ENCODE data around the gene TBCK. TPM values are rescaled to one million over a fixed set of nuclear protein-coding genes. Genes with fewer than 3 reads are reported as not detected.

The TBCK gene
- total RNA-seq, 2 donors from 2014 or later, result 15.7 to 18.8 TPM

GRCh38 chr4:106056914-106057313 lies 259.1 kb downstream of the TBCK start:
- TF ChIP-seq CTCF (IDR thresholded peaks at IDR 0.05), result no peak
- no peak overlapping the region for H3K4me3 ChIP-seq
- H3K9me3 ChIP-seq, result no peaks in the 10 kb centered on the region

GRCh38 chr4:106051514-106051913 lies 264.5 kb downstream of the TBCK start:
- no peak for TF ChIP-seq CTCF (IDR thresholded peaks at IDR 0.05)

More at GRCh38 chr4:106056914-106057313, 259.1 kb downstream of the TBCK start:
- Histone ChIP-seq H3K27me3 (no peaks in the 10 kb centered on the region), H3K36me3 (no peaks in the 10 kb centered on the region), H3K4me1 (no peaks in the 10 kb centered on the region), H3K27ac (no peak overlapping the region)
- DNase-seq (ENCODE audit: low spot score), result no peak

GRCh38 chr4:106049490-106049889 lies 266.5 kb downstream of the TBCK start:
- Histone ChIP-seq H3K4me3 (no peak overlapping the region), H3K4me1 (no peaks in the 10 kb centered on the region), H3K36me3 (no peaks in the 10 kb centered on the region), H3K27ac (no peak overlapping the region), H3K27me3 (no peaks in the 10 kb centered on the region), H3K9me3 (no peaks in the 10 kb centered on the region)
- no peak for DNase-seq (ENCODE audit: low spot score)
- no peak for TF ChIP-seq CTCF (IDR thresholded peaks at IDR 0.05)

More at GRCh38 chr4:106051514-106051913, 264.5 kb downstream of the TBCK start:
- no peak overlapping the region for H3K4me3 ChIP-seq
- H3K9me3 ChIP-seq, result no peaks in the 10 kb centered on the region
- H3K4me1 ChIP-seq, result no peaks in the 10 kb centered on the region
- H3K27ac ChIP-seq, result no peak overlapping the region
- no peaks in the 10 kb centered on the region for H3K36me3 ChIP-seq
- no peak for DNase-seq (ENCODE audit: low spot score)
- H3K27me3 ChIP-seq, result no peaks in the 10 kb centered on the region

GRCh38 chr4:106048250-106048971 lies 267.6 kb downstream of the TBCK start:
- Histone ChIP-seq H3K27ac (no peak overlapping the region), H3K4me3 (no peak overlapping the region), H3K27me3 (no peaks in the 10 kb centered on the region), H3K9me3 (no peaks in the 10 kb centered on the region), H3K36me3 (no peaks in the 10 kb centered on the region), H3K4me1 (no peaks in the 10 kb centered on the region)
- DNase-seq (ENCODE audit: low spot score), result no peak
- no peak for TF ChIP-seq CTCF (IDR thresholded peaks at IDR 0.05)

- no peaks in the 10 kb centered on the region for H3K36me3 ChIP-seq
- no peaks in the 10 kb centered on the region for H3K27me3 ChIP-seq
- TF ChIP-seq CTCF (IDR thresholded peaks at IDR 0.05), result no peak
- no peaks in the 10 kb centered on the region for H3K4me1 ChIP-seq
- DNase-seq (ENCODE audit: low spot score), result no peak
- no peak overlapping the region for H3K4me3 ChIP-seq
- H3K9me3 ChIP-seq, result no peaks in the 10 kb centered on the region
- H3K27ac ChIP-seq, result no peak overlapping the region
Measured at GRCh38 chr4:106046083-106046482, 269.9 kb downstream of the TBCK start.
